Gastrocnemius medialis (tissue), 4 donors: ENCODE results near the gene CA14. TPM values are rescaled to one million over a fixed set of nuclear protein-coding genes. Genes with fewer than 3 reads are reported as not detected.
"Not testable (repeated sequence)": the region's sequence is repeated elsewhere in the genome, so short reads cannot be mapped to it uniquely, and the experiment has no call there.

Source experiments
- ATAC-seq, 2 donors: fragments of 150-250 bp; one replicate each; pipeline ENCODE4 v1.9.1; 2016
- DNase-seq, 2 donors: peaks; one replicate each; pipeline ENCODE4 v3.0.0-alpha.2; 2019
- H3K27ac ChIP-seq, 4 donors: fragments of 200-600 bp; sonication (generic); 1 replicate in 1 of 4; 2 replicates in 3 of 4; pipeline ENCODE4 v1.5.1; 2016 to 2018; ENCODE audit warnings: mild to moderate bottlenecking in 2 of 4, moderate library complexity in 1 of 4
- H3K27me3 ChIP-seq, 3 donors: fragments of 200-600 bp; sonication (generic) in 2 of 3; 1 replicate in 1 of 3; 2 replicates in 2 of 3; pipeline versions ENCODE4 v1.5.1 to v1.6.0; 2016 to 2019; ENCODE audit warnings: mild to moderate bottlenecking in 1 of 3, moderate library complexity in 1 of 3
- H3K36me3 ChIP-seq, 2 donors: fragments of 200-600 bp; sonication (generic) in 1 of 2; one replicate each; pipeline ENCODE4 v1.5.1; 2017 to 2018
- H3K4me1 ChIP-seq, 2 donors: fragments of 200-600 bp; sonication (generic) in 1 of 2; one replicate each; pipeline ENCODE4 v1.5.1; 2016 to 2017; ENCODE audit warnings: mild to moderate bottlenecking in 2 of 2
- H3K4me3 ChIP-seq, 4 donors: fragments of 200-600 bp; sonication (generic) in 3 of 4; 1 replicate in 1 of 4; 2 replicates in 3 of 4; pipeline ENCODE4 v1.5.1; 2016 to 2019; ENCODE audit warnings: mild to moderate bottlenecking in 2 of 4
- H3K9me3 ChIP-seq, 3 donors: fragments of 200-600 bp; sonication (generic) in 2 of 3; 1 replicate in 1 of 3; 2 replicates in 2 of 3; pipeline ENCODE4 v1.5.1; 2016 to 2019
- CTCF ChIP-seq, 5 experiments: fragments of 450-650 bp in 3 of 5; fragments of 200-600 bp in 2 of 5; sonication (generic) in 2 of 5; IDR thresholded peaks in 4 of 5; conservative IDR thresholded peaks in 1 of 5; 1 replicate in 4 of 5; 2 replicates in 1 of 5; pipeline ENCODE4 v1.5.1; 2016 to 2019; ENCODE audit warnings: antibody characterized with exemption in 5 of 5, mild to moderate bottlenecking in 3 of 5, moderate library complexity in 3 of 5
- POLR2A ChIP-seq, 2 donors: fragments of 450-650 bp; IDR thresholded peaks; one replicate each; pipeline ENCODE4 v1.6.1; 2017; ENCODE audit warnings: antibody characterized with exemption in 2 of 2, mild to moderate bottlenecking in 2 of 2, moderate library complexity in 2 of 2
- in situ Hi-C, 4 donors: fragments of 200-750 bp; cut with MboI; loops; one replicate each; pipeline versions ENCODE4 v1.15.0 to v1.8.0; 2017; ENCODE audit warnings: low sequenced_read_pairs in 4 of 4
- intact Hi-C: fragments of 100-400 bp; cut with DNase I; formaldehyde crosslinking; loops from one replicate; pipeline ENCODE4 v1.15.1; 2023; ENCODE audit warnings: low total_unique reads
- total RNA-seq, 4 donors: library from RNA; depleted of rRNA; stranded (reverse); fragments of >200 nt; gene quantifications; one replicate each; pipeline versions ENCODE4 v1.1.0 to v1.2.3, GENCODE V29; 2016

The CA14 gene
- total RNA-seq, 4 donors from 2014 or later, result 0.20 to 3.8 (median 0.31) TPM; not detected in 1

DNA sequence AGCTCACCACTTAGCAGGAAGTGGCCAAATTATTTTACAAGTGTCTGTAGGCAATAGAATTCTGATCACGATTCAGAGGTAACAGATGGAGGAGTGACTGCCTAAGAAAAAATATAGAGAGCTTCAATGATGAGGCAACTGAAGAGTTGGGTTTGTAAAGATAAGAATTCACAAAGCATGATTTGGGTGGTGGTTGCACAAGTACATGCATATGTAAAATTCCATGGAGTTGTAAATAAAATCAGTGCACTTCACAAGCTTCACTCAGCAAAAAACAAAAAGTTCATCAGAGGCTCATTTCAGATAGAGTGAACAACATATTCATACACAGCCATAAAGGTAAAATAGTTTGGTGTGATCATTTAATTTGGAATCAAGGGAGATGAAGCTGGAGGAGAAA, 32.6 kb upstream of the CA14 start:
- TF ChIP-seq CTCF (IDR thresholded peaks at IDR 0.05 in 4 of 5, conservative IDR thresholded peaks at IDR 0.05 in 1 of 5) (no peak), POLR2A (IDR thresholded peaks at IDR 0.05) (no peak)
- H3K4me1 ChIP-seq, result no peaks in the 10 kb centered on the region
- intact Hi-C loops, result no loop called here
- H3K27me3 ChIP-seq, result no peaks in the 10 kb centered on the region
- in situ Hi-C loops, result no loop called here
- DNase-seq, result no peak
- no peak for ATAC-seq
- no peak overlapping the region for H3K27ac ChIP-seq
- H3K9me3 ChIP-seq, result no peaks in the 10 kb centered on the region
- no peak overlapping the region for H3K4me3 ChIP-seq
- H3K36me3 ChIP-seq, result peaks cover 0 to 55% of the 10 kb centered on the region in 2 donors

GRCh38 chr1:150225546-150225945, 32.0 kb upstream of the CA14 start:
- H3K4me3 ChIP-seq, result no peak overlapping the region
- in situ Hi-C loops (no loop called here), intact Hi-C loops (no loop called here)
- TF ChIP-seq CTCF (IDR thresholded peaks at IDR 0.05 in 4 of 5, conservative IDR thresholded peaks at IDR 0.05 in 1 of 5) (no peak), POLR2A (IDR thresholded peaks at IDR 0.05) (no peak)
- H3K36me3 ChIP-seq, result peaks cover 0 to 61% of the 10 kb centered on the region in 2 donors
- no peak for ATAC-seq
- H3K27me3 ChIP-seq, result no peaks in the 10 kb centered on the region
- DNase-seq, result no peak
- H3K9me3 ChIP-seq, result no peaks in the 10 kb centered on the region
- H3K4me1 ChIP-seq, result no peaks in the 10 kb centered on the region
- H3K27ac ChIP-seq, result no peak overlapping the region

GRCh38 chr1:150226486-150226885, 31.1 kb upstream of the CA14 start:
- Histone ChIP-seq H3K9me3 (no peaks in the 10 kb centered on the region), H3K27me3 (no peaks in the 10 kb centered on the region), H3K36me3 (peaks cover 0 to 68% of the 10 kb centered on the region in 2 donors), H3K4me3 (no peak overlapping the region), H3K27ac (no peak overlapping the region), H3K4me1 (no peaks in the 10 kb centered on the region)
- ATAC-seq, result no peak
- in situ Hi-C loops, result no loop called here
- no peak for TF ChIP-seq CTCF (IDR thresholded peaks at IDR 0.05 in 4 of 5, conservative IDR thresholded peaks at IDR 0.05 in 1 of 5)
- no peak for DNase-seq
- intact Hi-C loops, result no loop called here

DNA sequence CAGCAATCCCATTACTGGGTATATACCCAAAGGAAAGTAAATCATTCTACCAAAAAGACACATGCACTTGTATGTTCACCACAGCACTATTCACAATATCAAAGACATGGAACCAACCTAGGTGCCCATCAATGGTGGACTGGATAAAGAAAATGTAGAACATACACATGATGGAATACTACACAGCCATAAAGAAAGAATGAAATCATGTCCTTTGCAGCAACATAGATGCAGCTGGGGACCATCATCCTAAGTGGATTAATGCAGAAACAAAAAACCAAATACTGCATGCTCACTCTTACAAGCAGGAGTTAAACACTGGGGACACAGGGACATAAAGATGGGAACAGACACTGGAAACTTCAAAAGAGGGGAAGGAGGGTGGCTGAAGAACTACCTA, 30.3 kb upstream of the CA14 start:
- TF ChIP-seq CTCF (IDR thresholded peaks at IDR 0.05 in 4 of 5, conservative IDR thresholded peaks at IDR 0.05 in 1 of 5), result no peak
- Histone ChIP-seq H3K4me1 (no peaks in the 10 kb centered on the region), H3K27me3 (no peaks in the 10 kb centered on the region), H3K27ac (no peak overlapping the region), H3K36me3 (peaks cover 0 to 64% of the 10 kb centered on the region in 2 donors), H3K9me3 (no peaks in the 10 kb centered on the region), H3K4me3 (no peak overlapping the region)
- DNase-seq (no peak), ATAC-seq (no peak)
- in situ Hi-C loops, result no loop called here
- intact Hi-C loops, result no loop called here

- H3K4me3 ChIP-seq, H3K27ac ChIP-seq, DNase-seq, H3K4me1 ChIP-seq, intact Hi-C loops, H3K9me3 ChIP-seq, ATAC-seq, in situ Hi-C loops, H3K27me3 ChIP-seq: not testable (repeated sequence)
- H3K36me3 ChIP-seq, result peaks cover 0 to 54% of the 10 kb centered on the region in 2 donors
Observed at GRCh38 chr1:150228246-150228645, 29.3 kb upstream of the CA14 start.

GRCh38 chr1:150232921-150233320, 24.7 kb upstream of the CA14 start:
- in situ Hi-C loops, H3K9me3 ChIP-seq, H3K4me3 ChIP-seq, ATAC-seq, H3K27me3 ChIP-seq, DNase-seq: not testable (repeated sequence)
- peaks cover 4 to 13% of the 10 kb centered on the region in 2 donors for H3K4me1 ChIP-seq
- H3K36me3 ChIP-seq, result peaks cover 0 to 18% of the 10 kb centered on the region in 2 donors
- H3K27ac ChIP-seq, result peak overlapping the region; percentile 95 to 99 (median 98)
- intact Hi-C loops, result loop anchor here (5.0 kb wide), 1 partner anchor 166 kb away; the partner anchor contains the start of gene VPS45
